NCI-H82 treated with DMSO at 0.1 percent for 48 hours (cell line): Measurements from ENCODE around the gene CALHM1.
"Not testable (repeated sequence)": the region's sequence is repeated elsewhere in the genome, so short reads cannot be mapped to it uniquely, and the experiment has no call there.

Experiments
- DNase-seq: peaks from one replicate; lab custom pipeline; 2025; ENCODE audit not compliant: unreplicated experiment; lab: John Stamatoyannopoulos, UW

CALHM1 gene

DNA sequence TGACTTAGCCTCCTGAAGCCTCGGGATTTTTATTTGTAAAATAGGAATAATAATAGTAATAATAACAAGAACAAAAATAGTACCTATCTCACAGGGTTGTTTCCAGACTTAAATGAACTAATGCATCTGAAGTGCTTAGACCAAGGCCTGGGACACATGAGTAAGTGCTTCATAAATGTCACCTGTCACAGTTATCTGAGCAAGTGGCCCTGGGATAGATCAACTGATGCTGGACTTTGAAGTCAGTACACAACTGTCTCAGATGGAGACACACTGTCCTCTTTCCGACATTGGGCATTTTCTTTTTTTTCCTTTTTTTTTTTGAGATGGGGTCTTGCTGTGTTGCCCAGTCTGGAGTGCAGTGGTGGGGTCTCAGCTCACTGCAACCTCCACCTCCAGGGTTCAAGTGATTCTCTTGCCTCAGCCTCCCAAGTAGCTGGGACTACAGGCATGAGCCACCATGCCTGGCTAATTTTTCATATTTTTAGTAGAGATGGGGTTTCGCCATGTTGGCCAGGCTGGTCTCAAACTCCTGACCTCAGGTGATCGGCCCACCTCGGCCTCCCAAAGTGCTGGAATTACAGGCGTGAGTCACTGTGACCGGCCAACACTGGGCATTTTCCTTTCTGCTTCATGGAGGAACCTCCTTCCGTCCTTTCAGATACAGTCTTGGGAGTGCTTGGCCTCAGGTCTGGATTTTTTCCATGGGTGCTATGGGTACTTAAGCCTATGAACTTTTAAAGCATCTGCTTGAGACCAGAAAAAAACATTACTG is 28.1 kb upstream of the CALHM1 start:
- DNase-seq: not testable (repeated sequence)

DNA sequence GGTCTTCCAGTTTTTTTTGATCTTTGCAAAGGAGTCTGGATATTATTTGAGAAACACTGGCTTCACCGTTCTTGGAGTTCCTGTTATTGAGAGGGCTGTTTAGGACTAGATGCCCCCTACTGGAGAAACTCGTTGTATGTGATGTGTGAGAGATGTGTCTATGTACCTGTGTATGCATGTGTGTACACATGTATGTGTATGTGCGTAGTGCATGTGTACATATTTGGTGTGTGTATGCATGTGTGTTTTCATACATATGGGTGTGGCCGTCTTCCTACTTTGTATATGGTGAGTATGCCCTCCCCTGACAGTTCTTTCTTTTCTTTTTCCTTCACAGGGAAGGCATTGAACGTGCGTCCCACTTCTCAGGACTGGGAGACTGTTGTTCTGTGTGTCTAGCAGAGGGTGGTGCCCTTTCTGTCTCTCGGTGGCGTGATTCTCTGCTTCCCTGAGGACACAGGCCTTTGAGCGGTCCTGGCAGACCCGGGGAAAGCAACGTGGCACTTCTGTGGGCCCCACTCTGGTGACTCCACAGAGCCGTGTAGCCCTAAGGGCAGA is 23.4 kb upstream of the CALHM1 start:
- peak; percentile 33 for DNase-seq

DNA sequence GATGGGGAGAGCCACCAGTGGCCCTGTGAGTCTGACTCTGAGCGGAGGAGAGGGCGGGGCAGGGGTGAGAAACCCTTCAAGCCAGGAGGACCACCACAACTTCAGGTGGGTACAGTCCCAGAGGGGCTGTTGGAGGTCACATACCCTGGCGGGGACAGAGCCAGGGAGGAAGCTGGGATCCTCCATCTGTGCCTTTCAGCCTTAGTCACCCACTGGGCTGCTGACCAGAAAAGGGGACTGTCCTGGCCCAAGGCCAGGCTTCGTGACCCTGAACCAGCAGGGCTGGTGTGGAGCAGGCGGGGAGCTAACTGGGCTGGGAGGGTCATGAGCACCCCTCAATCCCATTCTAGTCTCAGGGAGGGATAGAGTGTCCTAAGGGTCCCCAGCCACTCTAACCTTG is 21.8 kb upstream of the CALHM1 start:
- no peak for DNase-seq

DNA sequence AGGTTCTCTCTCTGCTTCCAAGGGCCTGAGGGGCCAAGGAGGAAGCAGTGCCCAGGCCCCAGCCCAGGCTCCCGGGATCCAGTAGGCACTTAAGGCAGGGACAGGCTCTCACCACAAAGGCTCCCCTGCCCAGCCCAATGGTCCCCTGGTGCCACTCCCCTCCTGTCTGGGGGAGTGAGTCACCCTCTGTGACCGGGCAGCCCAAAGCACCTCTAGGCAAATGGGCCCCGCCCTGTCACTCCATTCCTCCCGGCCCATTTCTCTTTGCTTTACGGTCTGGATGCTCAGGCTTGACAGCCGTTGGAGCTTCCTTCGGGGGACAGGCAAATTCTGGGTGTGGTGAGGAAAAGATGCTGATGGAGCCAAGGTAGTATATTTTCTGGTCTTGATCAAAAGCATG is 20.4 kb upstream of the CALHM1 start, which contains the start of gene CALHM3:
Gene CALHM3, minus strand, starts transcription at position 106 of the 400 bp plus-strand sequence. CDS start 208 bp downstream, outside the sequence.
- DNase-seq: no peak

DNA sequence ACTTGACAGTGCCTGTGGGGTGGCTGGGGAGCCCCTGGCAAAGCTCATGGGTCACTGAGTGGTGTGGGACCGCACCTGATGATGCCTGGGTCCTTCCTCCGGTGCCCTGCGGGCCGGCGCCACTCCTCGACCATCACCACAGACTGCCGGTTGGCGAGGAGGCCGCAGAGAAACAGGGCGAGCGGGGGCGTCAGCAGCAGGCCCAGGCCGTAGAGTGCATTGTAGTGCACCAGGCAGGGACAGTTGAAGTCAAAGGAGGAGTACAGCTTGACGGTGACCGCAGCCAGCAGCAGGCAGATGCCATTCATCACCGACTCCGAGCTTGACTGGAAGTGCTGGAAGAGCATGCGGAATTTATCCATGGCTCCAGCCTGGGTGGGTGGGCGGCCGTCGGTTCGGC is 20.0 kb upstream of the CALHM1 start:
- no peak for DNase-seq

DNA sequence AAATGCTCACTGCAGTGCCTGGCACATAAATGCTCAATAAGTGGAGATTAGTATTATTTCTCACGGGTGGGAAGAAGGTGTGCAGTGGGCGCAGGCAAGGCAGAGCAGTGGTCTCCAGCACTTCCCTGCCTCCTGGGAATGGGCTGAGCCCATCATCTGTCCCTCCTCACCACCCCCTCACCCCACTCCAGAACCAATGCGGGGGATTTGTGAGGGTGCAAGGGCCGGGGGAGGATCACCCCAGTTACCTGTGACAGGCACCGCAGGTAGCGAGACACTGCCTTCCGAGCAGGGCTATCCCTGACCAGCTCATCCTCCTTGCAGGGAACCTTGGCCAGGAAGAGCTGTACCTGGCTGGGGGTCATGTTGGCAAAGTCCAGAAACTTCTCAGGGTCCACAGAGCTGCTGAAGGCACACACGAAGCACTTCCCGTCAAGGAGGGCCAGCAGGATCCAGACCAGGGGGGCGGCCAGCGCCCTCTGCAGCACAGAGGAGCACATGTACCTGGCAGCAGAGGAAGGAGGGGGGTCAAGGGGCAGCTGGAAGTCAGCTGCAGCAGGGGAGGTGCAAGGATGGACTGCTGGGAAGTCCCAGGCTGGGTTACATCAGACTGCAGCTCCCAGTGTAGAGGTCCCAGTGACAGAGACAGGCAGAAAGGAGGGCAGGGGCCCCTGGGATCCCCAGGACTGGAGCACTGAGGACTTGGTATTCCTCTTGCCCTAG is 17.5 kb upstream of the CALHM1 start:
- no peak for DNase-seq

DNA sequence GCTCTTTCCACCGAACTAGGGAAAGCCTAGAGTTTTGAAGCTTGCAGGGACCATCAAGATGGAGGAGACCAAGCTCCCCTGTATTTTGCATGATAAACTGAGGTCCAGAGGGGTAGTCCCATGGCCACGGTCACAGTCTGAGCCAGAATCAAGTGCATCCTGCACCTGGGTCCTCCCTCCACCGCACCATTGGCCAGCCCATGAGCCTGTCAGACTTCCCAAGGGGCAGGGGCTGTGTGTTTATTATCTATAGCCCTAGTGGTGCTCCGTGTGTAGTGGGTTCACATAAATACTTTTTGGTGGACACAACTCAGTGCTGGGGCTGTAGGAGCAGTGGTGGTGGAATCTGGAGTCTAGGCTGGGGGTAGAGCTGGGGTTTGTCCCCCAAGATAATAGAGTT is 16.7 kb upstream of the CALHM1 start:
- no peak for DNase-seq

DNA sequence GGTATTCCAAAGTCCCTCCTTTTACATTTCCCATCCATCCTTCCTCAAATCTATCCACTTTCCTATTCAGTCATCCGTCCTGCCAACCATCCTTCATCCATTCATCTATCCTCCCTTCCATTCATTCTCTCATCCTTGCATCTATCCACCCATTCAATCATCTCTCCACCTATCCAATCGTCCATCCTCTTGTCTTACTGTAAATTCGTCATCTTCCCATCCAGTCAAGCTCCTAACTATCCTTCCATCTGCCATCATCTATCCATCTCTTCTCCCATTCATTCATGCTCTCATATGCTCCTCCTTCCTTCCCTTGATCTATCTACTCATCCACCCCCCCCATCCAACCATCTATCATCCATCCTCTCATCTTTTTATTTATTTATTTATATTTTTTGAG is 15.4 kb upstream of the CALHM1 start:
- no peak for DNase-seq

DNA sequence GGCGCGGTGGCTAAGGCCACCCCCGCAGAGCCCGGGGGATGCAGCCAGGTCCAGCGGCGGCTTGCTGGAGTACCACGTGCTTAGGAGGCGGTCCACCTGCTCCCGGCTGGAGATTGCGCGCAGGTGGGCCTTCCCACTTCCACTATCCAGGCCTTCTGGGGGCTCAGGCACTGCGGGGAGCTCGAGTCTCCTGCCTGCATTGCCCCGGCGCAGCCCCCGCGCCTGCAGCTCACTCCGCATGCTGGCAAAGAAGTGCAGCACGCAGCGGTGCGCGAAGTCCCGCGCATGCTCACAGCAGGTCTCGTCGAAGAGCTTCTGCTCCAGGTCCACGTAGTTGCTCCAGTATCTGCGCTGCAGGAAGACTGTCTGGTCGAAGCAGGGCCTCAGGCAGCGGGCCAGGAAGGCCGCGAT is 14.6 kb upstream of the CALHM1 start:
- DNase-seq: no peak

DNA sequence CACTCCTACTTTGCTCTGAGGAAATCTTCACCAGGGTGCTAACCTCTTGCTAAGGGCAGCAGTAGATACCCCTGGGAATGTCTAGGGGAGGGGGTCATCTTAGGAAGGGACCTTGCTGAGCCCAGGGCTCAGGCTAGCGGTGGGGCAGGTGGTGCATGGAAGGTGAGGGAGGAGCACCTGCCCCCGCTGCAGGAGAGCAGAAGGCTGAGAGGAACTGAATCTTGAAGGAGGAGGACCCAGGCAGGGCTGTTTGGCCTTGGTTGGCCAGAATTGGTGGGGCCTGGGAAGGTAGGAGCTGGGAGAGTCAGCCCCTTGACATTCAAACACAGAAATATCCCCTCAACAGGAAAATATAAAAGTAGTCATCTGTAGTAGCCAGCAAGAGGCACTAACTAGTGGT is 13.3 kb upstream of the CALHM1 start:
- DNase-seq: no peak

DNA sequence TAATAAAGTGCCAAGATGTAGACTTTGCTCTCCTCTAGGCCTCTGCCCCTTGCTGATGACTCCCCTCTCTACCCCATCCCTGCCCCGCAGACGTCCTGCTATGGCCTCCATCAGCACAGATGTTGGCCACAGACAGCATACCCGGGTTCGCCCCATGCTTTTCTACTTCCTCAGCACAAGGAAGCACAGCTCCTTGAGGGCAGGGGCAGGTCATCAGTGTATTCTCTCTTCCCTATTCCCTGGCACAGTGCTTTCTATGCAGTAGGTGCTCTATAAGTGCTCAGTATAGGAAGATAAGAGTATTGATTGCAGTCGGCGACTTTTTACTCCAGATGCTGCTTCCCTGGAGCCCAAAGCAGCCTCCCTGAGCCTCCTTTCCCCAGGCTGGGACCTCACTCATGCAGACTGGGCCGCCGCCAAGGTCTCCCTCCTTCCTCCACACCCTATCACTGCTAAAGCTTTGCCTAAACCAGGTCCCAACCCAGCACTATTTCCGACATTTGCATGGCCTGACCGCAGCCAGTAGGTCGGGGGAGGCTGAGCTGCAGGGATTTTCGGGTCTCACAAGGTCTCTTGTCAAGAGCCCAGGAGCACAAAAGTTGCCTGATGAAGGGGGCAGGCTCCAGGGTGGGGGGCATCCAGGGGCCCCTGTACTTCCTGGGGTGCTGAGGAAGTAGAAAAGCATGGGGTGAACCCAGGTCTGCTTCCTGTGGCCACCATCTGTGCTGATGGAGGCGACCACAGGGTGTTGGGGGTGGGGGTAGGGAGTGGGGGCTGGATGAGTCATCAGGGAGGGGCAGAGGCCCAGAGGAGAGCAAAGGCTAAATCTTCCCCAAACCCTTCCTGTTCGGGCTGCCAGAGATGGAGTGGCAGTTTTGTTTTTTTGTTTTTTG is 12.3 kb upstream of the CALHM1 start:
- no peak for DNase-seq

DNA sequence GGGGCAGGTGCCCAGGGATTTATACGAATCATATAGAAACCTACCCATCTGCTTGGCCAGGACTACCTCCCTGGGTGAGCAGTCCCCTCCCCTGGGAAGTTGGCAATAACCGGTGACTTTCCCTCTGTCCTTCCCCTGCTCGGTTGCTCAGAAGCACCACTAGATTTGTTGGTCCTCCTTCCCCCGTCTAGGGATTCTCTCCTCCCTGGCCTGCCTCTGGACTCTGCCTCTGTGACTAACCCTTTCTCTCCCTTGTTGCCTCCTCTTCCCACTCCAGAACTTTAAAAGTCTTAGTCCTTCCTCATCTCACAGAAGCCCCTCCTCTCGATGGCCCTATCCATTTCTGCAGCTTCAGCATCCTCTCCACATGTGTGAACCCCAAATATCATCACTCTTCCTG is 10.5 kb upstream of the CALHM1 start:
- no peak for DNase-seq

DNA sequence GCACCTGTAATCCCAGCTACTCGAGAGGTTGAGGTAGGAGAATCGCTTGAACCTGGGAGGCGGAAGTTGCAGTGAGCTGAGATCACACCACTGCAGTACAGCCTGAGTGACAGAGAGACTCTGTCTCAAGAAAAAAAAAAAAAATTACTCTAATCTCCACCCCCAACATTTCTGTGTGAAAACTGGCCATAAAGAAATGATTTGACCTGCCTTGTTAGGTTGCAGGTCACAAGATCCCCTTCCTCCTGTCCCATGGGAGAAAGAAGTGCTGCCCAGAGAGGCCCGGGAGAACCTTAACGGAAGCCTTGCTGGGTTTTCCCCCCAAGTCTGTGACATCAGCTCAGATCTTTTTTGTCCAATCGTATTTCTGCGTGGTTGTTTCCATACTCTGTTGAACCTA is 8.7 kb upstream of the CALHM1 start:
- no peak for DNase-seq

DNA sequence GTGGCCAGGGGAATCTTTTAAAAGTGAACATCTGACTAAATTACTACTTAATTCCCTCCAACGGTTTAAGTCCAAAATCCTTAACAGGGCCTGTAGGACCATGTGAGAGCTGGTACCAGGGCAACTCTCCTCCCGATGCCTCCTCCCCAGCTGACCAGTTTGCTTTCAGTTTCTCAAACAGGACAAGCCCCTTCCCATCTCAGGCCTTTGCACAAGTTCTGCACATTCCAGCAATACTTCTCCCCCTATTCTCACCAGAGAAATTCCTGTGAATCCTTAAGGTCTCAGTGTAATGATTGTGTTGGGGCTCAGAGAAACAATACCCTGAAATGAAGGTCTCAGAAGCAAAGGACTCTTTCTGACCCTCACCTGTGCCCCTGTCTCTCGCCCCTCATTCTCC is 8.0 kb upstream of the CALHM1 start:
- DNase-seq: no peak

DNA sequence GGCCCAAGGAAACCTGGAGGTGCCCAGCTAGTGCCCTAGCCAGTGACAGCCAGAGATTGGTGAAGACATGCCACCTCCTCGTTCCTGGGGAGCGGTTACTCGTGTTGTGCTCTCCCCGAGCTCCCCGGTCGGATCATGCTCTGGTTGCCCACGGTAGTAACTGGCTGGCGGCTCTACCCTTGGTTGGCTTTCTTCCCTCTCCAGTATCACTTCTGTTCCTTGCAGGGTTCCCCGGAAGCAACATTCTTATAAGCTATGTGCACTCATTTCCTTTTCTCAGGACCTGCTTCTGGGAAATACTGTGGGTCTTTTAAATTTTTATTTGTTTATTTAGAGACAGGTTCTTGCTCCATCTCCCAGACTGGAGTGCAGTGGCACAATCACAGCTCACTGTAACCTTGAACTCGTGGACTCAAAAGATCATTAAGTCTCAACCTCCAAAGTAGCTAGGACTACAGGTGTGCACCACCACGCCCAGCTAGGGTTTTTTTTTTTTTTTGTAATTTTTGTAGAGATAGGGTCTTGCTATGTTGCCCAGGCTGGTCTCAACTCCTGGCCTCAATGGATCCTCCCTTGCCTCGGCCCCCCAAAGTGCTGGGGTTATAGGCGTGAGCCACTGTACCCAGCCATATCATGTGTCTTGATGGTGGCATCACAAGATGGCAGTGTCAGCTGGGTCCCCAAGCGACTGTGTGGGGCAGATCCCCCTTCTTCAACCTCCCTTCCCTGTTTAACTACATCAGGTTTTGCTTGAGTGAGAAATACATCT is 6.9 kb upstream of the CALHM1 start:
- no peak for DNase-seq

DNA sequence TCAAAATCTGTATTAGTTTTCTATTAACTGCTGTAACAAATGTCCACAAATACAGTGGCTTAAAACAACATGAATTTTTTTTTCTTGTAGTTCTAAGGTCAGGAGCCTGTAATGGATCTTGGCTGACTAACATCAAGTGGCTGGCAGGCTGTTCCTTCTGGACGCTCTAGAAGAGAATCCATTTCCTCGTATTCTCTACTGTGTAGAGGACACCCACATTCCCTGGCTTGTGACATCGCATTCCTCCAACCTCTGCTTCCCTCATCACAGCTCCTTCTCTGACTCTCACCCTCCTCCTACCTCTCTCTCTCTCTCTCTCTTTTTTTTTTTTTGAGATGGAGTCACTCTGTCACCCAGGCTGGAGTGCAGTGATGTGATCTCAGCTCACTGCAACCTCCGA is 4.8 kb upstream of the CALHM1 start:
- DNase-seq: no peak

DNA sequence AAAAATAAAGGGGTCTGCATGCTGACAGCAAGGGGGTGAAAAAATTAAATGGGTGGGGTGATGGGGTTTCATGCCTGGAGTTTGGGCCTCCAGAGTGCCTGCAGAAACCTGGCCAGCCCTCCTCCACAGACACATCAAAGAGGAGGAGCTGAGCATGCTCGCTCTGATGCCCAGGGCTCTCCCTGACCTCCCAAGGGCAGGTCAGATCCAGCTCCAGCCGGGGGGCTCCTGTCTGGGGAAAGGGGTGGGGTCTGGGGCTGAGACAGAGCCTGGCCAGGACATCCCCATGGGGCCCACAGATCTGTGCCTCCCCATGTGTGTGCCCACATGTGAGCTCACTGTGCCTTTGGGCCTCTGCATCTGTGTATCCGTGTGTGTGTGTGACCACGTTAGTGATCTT is 915 bp upstream of the CALHM1 start:
- no peak for DNase-seq

DNA sequence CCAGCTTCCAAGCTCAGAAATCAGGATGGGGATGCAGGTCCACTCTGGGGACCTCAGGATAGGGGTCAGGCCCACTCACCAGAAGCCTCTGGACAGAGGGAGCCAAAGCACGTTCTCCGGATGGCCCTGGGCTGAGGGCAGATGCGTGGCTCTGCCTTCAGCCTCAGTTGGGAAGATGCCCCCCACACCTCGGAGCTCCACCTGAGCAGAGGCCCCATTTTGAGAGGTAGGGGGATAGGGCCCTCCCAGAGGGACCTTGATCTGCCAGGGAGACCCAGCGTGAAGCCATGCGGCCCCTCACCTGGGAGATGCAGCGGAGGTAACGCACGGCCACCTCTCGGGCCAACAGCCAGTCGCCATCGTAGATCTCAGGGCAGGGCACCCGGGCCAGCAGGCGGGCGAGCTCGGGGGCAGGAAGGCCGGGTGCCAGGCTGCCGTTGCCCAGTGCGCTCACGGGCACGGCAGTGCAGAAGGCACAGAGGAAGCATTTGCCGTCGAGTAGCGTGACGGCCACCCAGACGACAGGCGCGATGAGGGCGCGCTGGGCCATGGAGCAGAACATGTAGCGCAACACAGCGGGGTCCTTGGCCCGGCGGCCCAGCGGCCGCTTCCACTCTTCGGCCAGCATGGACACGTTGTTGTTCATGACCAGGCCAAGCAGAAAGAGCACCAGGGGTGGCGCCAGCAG is 660 bp downstream of the CALHM1 start:
- DNase-seq: no peak

DNA sequence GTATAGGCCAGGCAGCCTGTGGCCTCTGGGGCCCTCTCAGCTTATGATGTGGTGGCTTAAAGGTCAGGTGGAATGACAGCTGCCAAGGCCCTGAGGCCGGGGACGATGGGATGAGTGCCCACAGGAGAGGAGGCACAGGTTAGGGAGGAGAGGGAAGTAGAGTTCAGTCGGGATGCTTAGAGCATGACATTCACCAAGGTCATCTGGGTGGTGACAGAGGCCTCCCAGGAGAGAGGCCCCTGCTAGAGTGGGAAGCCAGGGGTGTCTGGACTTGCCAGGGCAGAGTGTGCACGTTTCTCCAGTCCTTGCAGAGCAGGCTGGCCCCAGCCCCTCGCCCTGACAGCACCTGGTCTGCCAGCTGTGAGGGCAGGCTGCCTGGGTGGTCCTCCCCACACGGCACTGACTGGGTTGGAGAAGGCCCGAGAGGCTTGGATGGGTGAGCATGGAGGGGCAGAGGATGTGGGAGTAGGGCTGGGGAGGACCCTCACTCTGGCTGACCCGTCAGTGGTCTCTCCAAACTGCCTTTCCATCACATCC is 1.5 kb downstream of the CALHM1 start:
- no peak for DNase-seq
